Osteocyte (in vitro differentiated cells): ENCODE measurements around the gene KCTD3. TPM values are rescaled to one million over a fixed set of nuclear protein-coding genes. Genes with fewer than 3 reads are reported as not detected.

Source experiments
- DNase-seq: peaks from one replicate; pipeline ENCODE4 v3.0.0; 2021; ENCODE audit warnings: mixed read lengths; ENCODE audit not compliant: unreplicated experiment; ENCODE audit errors: extremely low spot score
- H3K27ac Mint-ChIP-seq: one replicate; pipeline ENCODE4 v1.8.0; 2021; ENCODE audit warnings: mild to moderate bottlenecking, mixed read lengths; ENCODE audit not compliant: unreplicated experiment
- H3K27me3 Mint-ChIP-seq: one replicate; pipeline ENCODE4 v1.8.0; 2021; ENCODE audit warnings: mixed read lengths; ENCODE audit not compliant: unreplicated experiment
- H3K36me3 Mint-ChIP-seq: one replicate; pipeline ENCODE4 v1.8.0; 2021; ENCODE audit warnings: mixed read lengths; ENCODE audit not compliant: unreplicated experiment
- H3K4me1 Mint-ChIP-seq: one replicate; pipeline ENCODE4 v1.8.0; 2021; ENCODE audit warnings: mixed read lengths; ENCODE audit not compliant: unreplicated experiment
- H3K4me3 Mint-ChIP-seq: one replicate; pipeline ENCODE4 v1.8.0; 2021; ENCODE audit warnings: mild to moderate bottlenecking, moderate library complexity, mixed read lengths; ENCODE audit not compliant: unreplicated experiment
- H3K9me3 Mint-ChIP-seq: one replicate; pipeline ENCODE4 v1.8.0; 2021; ENCODE audit warnings: mixed read lengths; ENCODE audit not compliant: unreplicated experiment
- CTCF ChIP-seq: fragments of 200-600 bp; sonication (generic); IDR thresholded peaks from 2 replicates; pipeline ENCODE4 v1.5.0; 2021; ENCODE audit warnings: antibody characterized with exemption, mild to moderate bottlenecking, moderate library complexity
- total RNA-seq: library from RNA; stranded (reverse); gene quantifications from 2 replicates; pipeline ENCODE4 v1.2.1, GENCODE V29; 2021

The KCTD3 gene
- total RNA-seq, 1 donor from 2014 or later: 32.8 TPM

DNA sequence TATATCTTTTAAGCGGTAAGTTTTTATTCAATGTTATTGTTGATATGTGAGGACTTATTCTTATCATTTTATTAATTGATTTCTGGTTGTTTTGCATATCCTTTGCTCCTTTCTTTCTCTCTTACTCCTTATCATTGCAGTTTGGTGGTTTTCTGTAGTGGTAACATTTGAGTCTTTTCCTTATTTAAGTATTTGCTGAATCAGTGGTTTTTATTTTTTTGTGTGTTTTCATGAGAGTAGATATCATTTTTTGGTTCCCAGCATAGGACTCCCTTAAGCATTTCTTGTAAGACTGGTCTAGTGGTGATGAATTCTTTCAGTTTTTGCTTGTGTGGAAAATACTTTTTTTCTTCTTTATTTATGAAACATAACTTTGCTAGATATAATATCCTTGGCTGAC is 12.2 kb upstream of the KCTD3 start:
- no peak for TF ChIP-seq CTCF
- DNase-seq: no peak
- Mint-ChIP-seq H3K27me3 (peaks cover 43% of the 10 kb centered on the region), H3K36me3 (peaks cover 3% of the 10 kb centered on the region), H3K4me1 (no peaks in the 10 kb centered on the region), H3K27ac (no peak overlapping the region), H3K9me3 (peaks cover 15% of the 10 kb centered on the region), H3K4me3 (no peak overlapping the region)

DNA sequence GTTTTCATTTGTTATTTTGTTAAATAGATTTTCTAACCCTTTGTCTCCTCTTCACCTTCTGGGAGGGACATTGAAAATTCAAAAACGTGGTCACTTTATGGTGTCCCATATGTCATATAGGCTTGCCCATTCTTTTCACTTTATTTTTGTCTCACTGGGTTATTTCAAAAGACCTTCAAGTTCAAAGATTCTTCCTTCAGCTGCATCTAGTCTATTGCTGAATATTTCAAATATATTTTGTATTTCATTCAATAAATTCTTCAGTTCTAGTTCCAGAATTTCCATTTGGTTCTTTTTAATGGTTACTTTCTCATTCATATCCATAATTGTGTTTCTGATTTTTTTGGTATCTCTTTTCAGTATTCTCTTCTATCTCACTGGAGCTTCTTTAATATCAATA is 11.6 kb upstream of the KCTD3 start:
- Mint-ChIP-seq H3K36me3 (peaks cover 3% of the 10 kb centered on the region), H3K4me1 (no peaks in the 10 kb centered on the region), H3K27me3 (peaks cover 37% of the 10 kb centered on the region), H3K27ac (no peak overlapping the region), H3K4me3 (no peak overlapping the region), H3K9me3 (peaks cover 16% of the 10 kb centered on the region)
- no peak for DNase-seq
- TF ChIP-seq CTCF: no peak

GRCh38 chr1:215556996-215557395 is 10.1 kb upstream of the KCTD3 start:
- no peaks in the 10 kb centered on the region for H3K4me1 Mint-ChIP-seq
- no peak overlapping the region for H3K27ac Mint-ChIP-seq
- H3K9me3 Mint-ChIP-seq: peaks cover 22% of the 10 kb centered on the region
- no peak overlapping the region for H3K4me3 Mint-ChIP-seq
- DNase-seq: no peak
- no peak for TF ChIP-seq CTCF
- H3K36me3 Mint-ChIP-seq: peaks cover 3% of the 10 kb centered on the region
- H3K27me3 Mint-ChIP-seq: peaks cover 30% of the 10 kb centered on the region

- H3K27me3 Mint-ChIP-seq: peaks cover 27% of the 10 kb centered on the region
- H3K9me3 Mint-ChIP-seq: peaks cover 22% of the 10 kb centered on the region
- DNase-seq: no peak
- H3K4me1 Mint-ChIP-seq: no peaks in the 10 kb centered on the region
- H3K36me3 Mint-ChIP-seq: peaks cover 3% of the 10 kb centered on the region
- no peak overlapping the region for H3K27ac Mint-ChIP-seq
- no peak overlapping the region for H3K4me3 Mint-ChIP-seq
- TF ChIP-seq CTCF: no peak
Measured at GRCh38 chr1:215557504-215557903, 9.6 kb upstream of the KCTD3 start.

DNA sequence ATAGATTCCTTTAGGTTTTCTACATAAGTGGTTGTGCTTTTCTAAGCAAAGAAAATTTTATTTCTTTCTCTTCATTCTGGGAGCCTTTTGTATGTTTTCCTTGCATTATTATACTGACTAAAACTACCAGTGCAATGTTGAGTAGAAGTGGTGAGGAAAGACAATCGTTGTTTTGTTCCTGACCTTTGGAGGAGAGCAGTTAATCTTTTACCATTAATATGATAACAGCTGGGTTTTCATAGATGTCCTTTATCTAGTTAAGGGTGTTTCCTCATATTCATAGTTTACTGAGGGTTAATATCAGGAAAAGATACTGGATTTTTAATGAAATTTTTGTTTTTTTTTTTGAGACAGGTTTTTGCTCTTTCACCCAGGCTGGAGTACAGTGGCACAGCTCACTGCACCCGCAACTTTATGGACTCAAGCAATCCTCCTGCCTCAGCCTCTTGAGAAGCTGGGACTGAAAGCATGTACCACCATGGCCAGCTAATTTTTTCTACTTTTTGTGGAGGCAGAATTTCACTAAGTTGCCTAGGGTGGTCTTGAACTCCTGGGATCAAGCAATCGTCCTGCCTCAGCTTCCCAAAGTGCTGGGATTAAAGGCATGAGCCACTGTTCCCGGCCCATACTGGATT is 9.0 kb upstream of the KCTD3 start:
- no peak for TF ChIP-seq CTCF
- Mint-ChIP-seq H3K36me3 (peaks cover 3% of the 10 kb centered on the region), H3K4me3 (no peak overlapping the region), H3K27ac (no peak overlapping the region), H3K27me3 (peaks cover 27% of the 10 kb centered on the region), H3K4me1 (no peaks in the 10 kb centered on the region), H3K9me3 (peaks cover 22% of the 10 kb centered on the region)
- no peak for DNase-seq
